K562 (cell line): ENCODE results near the gene TMCC2. TPM values are rescaled to one million over a fixed set of nuclear protein-coding genes. Genes with fewer than 3 reads are reported as not detected.

Source experiments
- CCAR2 ChIP-seq: fragments of 200-400 bp; formaldehyde crosslinking; IDR thresholded peaks from 2 replicates; pipeline ENCODE4 v1.6.1; 2017; ENCODE audit warnings: mild to moderate bottlenecking, low read depth, low read length
- CHD2 ChIP-seq: IDR thresholded peaks from 2 replicates; pipeline ENCODE4 v1.6.1; 2011; ENCODE audit warnings: low read depth, low read length
- FOXJ2 ChIP-seq: fragments of 200-800 bp; sonication (Bioruptor generic); IDR thresholded peaks from 2 replicates; pipeline ENCODE4 v1.6.1; 2016; ENCODE audit warnings: missing genetic modification characterization, missing compliant biosample characterization
- GATAD2A ChIP-seq: fragments of 450-650 bp; IDR thresholded peaks from 2 replicates; pipeline ENCODE4 v1.6.1; 2017
- RB1 ChIP-seq: fragments of 450-650 bp; IDR thresholded peaks from 2 replicates; pipeline ENCODE4 v1.6.1; 2017; ENCODE audit warnings: low read depth, mild to moderate bottlenecking
- TCF7 ChIP-seq: sonication (generic); IDR thresholded peaks from 2 replicates; pipeline ENCODE4 v1.6.1; 2016; ENCODE audit warnings: antibody characterized with exemption, borderline replicate concordance
- TEAD1 ChIP-seq, 2 experiments: fragments of 450-650 bp in 1 of 2; sonication (generic) in 1 of 2; formaldehyde crosslinking; IDR thresholded peaks; 2 replicates each; pipeline versions ENCODE4 v1.4.0 to v1.8.0; 2020 to 2022; ENCODE audit warnings: mild to moderate bottlenecking in 2 of 2, missing genetic modification reagents in 1 of 2
- TOE1 ChIP-seq, 2 experiments: fragments of 450-650 bp in 1 of 2; sonication (generic) in 1 of 2; formaldehyde crosslinking in 1 of 2; IDR thresholded peaks; 2 replicates each; pipeline versions ENCODE4 v1.7.1 to v1.8.0; 2016 to 2022; ENCODE audit warnings: borderline replicate concordance in 2 of 2, mild to moderate bottlenecking in 2 of 2, antibody characterized with exemption in 1 of 2, inconsistent platforms in 1 of 2, low read depth in 1 of 2, missing genetic modification reagents in 1 of 2, moderate library complexity in 1 of 2
- YY1 ChIP-seq, 3 experiments: IDR thresholded peaks; 2 replicates each; pipeline ENCODE4 v1.6.1; 2011; ENCODE audit warnings: low read length in 2 of 3, mild to moderate bottlenecking in 2 of 3, moderate library complexity in 2 of 3, borderline replicate concordance in 1 of 3, control low read depth in 1 of 3, low read depth in 1 of 3; ENCODE audit not compliant: insufficient read depth in 3 of 3, insufficient replicate concordance in 2 of 3, control insufficient read depth in 1 of 3, insufficient read length in 1 of 3; ENCODE audit errors: extremely low read depth in 1 of 3
- ZFP30 ChIP-seq: fragments of 250-450 bp; sonication (Bioruptor Pico); IDR thresholded peaks from 2 replicates; pipeline ENCODE4 v1.8.0; 2022; ENCODE audit warnings: moderate library complexity, mild to moderate bottlenecking, inconsistent platforms, borderline replicate concordance
- ZFP36 ChIP-seq: fragments of 150-350 bp; IDR thresholded peaks from 2 replicates; pipeline ENCODE4 v1.6.1; 2018; ENCODE audit warnings: low read length, low read depth; ENCODE audit not compliant: partially characterized antibody
- ZFX ChIP-seq: sonication (generic); formaldehyde crosslinking; IDR thresholded peaks from 2 replicates; pipeline ENCODE4 v1.8.0; 2022; ENCODE audit warnings: mild to moderate bottlenecking, missing genetic modification reagents, moderate library complexity
- ZNF133 ChIP-seq: fragments of 250-450 bp; sonication (Bioruptor Pico); IDR thresholded peaks from 2 replicates; pipeline ENCODE4 v1.4.0; 2020; ENCODE audit warnings: mild to moderate bottlenecking
- polyA plus RNA-seq, 8 experiments: library from polyadenylated mRNA; depleted of rRNA in 4 of 8; stranded (reverse) in 5 of 8; unstranded in 3 of 8; fragments of >200 nt; fragmentation: Nextera tagmentation in 2 of 8; fragmentation: Illumina TruSeq in 1 of 8; extraction: Ambion mirVana in 2 of 8; extraction: Trizol in 1 of 8; gene quantifications; 2 replicates each; pipeline versions ENCODE4 v1.2.1 to v1.2.3, GENCODE V29; 2011 to 2014; ENCODE audit warnings: inconsistent platforms in 1 of 8, missing spikeins in 1 of 8
- total RNA-seq, 7 experiments: library from RNA; depleted of rRNA in 6 of 7; stranded (reverse); fragments of >200 nt in 6 of 7; fragmentation: Illumina TruSeq in 2 of 7; extraction: Trizol in 2 of 7; gene quantifications; 2 replicates each; pipeline versions ENCODE4 v1.2.1 to v1.2.3, GENCODE V29; 2011 to 2021; ENCODE audit warnings: low replicate concordance in 1 of 7
- TF ChIP-seq, protein P1 (sequence below): IDR thresholded peaks from 2 replicates; pipeline ENCODE4 v1.6.1; 2011; ENCODE audit not compliant: insufficient read length; ENCODE audit errors: extremely low read depth

TMCC2 gene
- total and polyA plus RNA-seq, 9 of the 15 experiments (the other 6 are each of a cell fraction or from before 2014, with no cell fraction given): 0.06 to 1.8 (median 0.98) TPM

DNA sequence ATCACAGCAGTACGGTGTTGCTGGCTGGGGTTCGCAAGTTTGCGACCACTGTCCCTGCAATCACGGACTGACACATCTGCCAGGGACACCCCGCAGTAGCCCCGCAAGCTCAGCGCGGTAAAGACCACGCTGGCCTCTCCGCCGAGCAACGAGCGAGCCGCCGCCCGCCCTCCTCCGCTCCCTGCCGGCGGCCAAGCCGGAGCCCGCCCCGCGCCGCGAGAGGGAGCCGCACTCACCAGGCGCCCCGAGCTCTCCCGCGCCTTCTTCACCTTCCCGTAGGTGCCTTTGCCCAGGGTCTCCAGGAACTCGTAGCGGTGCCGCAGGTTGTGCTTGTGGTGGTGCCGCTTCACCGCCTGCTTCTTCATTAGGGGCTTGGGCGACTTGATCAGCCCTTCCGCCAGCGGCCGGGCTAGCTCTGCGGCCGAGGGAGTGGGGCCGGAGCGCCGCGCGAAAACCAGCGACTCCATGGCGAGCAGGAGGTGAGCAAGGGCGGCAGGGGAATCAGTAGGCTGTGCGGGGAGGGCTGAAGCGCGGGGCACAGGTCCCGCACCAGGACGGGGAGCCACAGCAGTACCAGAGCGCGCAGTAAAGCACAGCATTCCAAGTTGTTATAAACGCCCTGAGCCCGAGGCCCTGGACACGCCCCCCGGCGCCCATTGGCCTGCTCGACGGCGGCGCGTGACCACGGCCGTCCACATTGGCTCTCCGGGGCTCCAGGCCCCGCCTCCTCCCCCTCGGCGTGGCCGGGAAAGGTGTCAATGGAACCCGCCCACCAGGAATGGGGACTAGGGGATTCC, 93.6 kb downstream of the TMCC2 start, which contains the start of gene NUAK2 (continued):
- TF ChIP-seq TEAD1 (CRISPR knock-in tag; IDR thresholded peaks at IDR 0.05) (peak in 1 of 2 experiments; percentile 74; a peak in 1 of 4 replicates), RB1 (peak; percentile 77), ZNF133 (CRISPR knock-in tag) (no peak), TCF7 (no peak), YY1 (IDR thresholded peaks at IDR 0.05; ENCODE audit: borderline replicate concordance in 1 of 3, control insufficient read depth in 1 of 3, extremely low read depth in 1 of 3, insufficient read depth in 3 of 3, insufficient read length in 1 of 3, insufficient replicate concordance in 2 of 3, low read depth in 1 of 3, low read length in 2 of 3) (peak in 1 of 3 experiments; percentile 35), FOXJ2 (no peak), GATAD2A (0 out of 2 replicates have a peak, but pooled peaks have one; percentile 53), ZFP30 (CRISPR knock-in tag) (no peak), CHD2 (0 out of 2 replicates have a peak, but pooled peaks have one; percentile 8), TOE1 (IDR thresholded peaks at IDR 0.05; ENCODE audit: borderline replicate concordance) (0 out of 2 replicates have a peak, but pooled peaks have one; percentile 48), TOE1 (CRISPR knock-in tag; IDR thresholded peaks at IDR 0.05; ENCODE audit: borderline replicate concordance, low read depth) (peak; percentile 96; the same call in 1 of the 2 replicates), ZFX (CRISPR knock-in tag) (peak; percentile 57; the same call in 1 of the 2 replicates), CCAR2 (no peak), ZFP36 (peak; percentile 57)
- TF ChIP-seq, protein P1, sequence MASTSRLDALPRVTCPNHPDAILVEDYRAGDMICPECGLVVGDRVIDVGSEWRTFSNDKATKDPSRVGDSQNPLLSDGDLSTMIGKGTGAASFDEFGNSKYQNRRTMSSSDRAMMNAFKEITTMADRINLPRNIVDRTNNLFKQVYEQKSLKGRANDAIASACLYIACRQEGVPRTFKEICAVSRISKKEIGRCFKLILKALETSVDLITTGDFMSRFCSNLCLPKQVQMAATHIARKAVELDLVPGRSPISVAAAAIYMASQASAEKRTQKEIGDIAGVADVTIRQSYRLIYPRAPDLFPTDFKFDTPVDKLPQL: no peak
- TF ChIP-seq, all 486 proteins: peak for 112
